OCI-LY7 (cell line): Measurements from ENCODE around the gene RASAL1.

ENCODE experiments used
- CTCF ChIP-seq: fragments of 200-600 bp; sonication (generic); conservative IDR thresholded peaks from 2 replicates; pipeline ENCODE4 v1.5.1; 2014; ENCODE audit warnings: mild to moderate bottlenecking, antibody characterized with exemption, low read length, moderate library complexity, mixed read lengths
- EZH2phosphoT487 ChIP-seq: fragments of 200-600 bp; sonication (generic); IDR thresholded peaks from 2 replicates; pipeline ENCODE4 v1.6.1; 2018; ENCODE audit warnings: low read depth, borderline replicate concordance, mild to moderate bottlenecking, mixed run types, antibody characterized with exemption, low read length, moderate library complexity, mixed read lengths

- TF ChIP-seq CTCF (no peak), EZH2phosphoT487 (no peak)
Measured at GRCh38 chr12:113152196-113152834, 16.8 kb upstream of the RASAL1 start.
